Measurements from ENCODE around the gene PILRA. TPM values are rescaled to one million over a fixed set of nuclear protein-coding genes. Genes with fewer than 3 reads are reported as not detected.

The PILRA gene
- total and polyA plus RNA-seq, 2 of the 13 experiments (the other 11 are each of a cell fraction or from before 2014, with no cell fraction given), result 0.13 to 1.3 TPM

GRCh38 chr7:100429637-100430492 lies 56.6 kb downstream of the PILRA start, which contains the start of gene MEPCE (continued):
- TF ChIP-seq SNAPC2 (CRISPR knock-in tag; IDR thresholded peaks at IDR 0.05), result peak; percentile 55; the same call in 1 of the 2 replicates
- TF ChIP-seq ZSCAN9 (CRISPR knock-in tag; IDR thresholded peaks at IDR 0.05; ENCODE audit: borderline replicate concordance), result 0 out of 2 replicates have a peak, but pooled peaks have one; percentile 6
- no peak; the same call in 1 of the 2 replicates for TF ChIP-seq HBP1 (CRISPR knock-in tag; IDR thresholded peaks at IDR 0.05; ENCODE audit: low read depth)
- TF ChIP-seq ZNF710 (CRISPR knock-in tag; IDR thresholded peaks at IDR 0.05; ENCODE audit: borderline replicate concordance), result peak; percentile 61; the same call in 1 of the 2 replicates
- TF ChIP-seq HNRNPH1 (optimal IDR thresholded peaks at IDR 0.05; ENCODE audit: low read depth, low read length), result peak; percentile 5
- TF ChIP-seq HOXA9 (CRISPR knock-in tag; IDR thresholded peaks at IDR 0.05; ENCODE audit: borderline replicate concordance), result no peak
- no peak for TF ChIP-seq HOXA5 (CRISPR knock-in tag; IDR thresholded peaks at IDR 0.05)
- TF ChIP-seq ZNF770 (CRISPR knock-in tag; IDR thresholded peaks at IDR 0.05), result no peak; the same call in 1 of the 2 replicates
- no peak for TF ChIP-seq BHLHE40 (IDR thresholded peaks at IDR 0.05; ENCODE audit: low read length)
- no peak for TF ChIP-seq FOXM1 (CRISPR knock-in tag; IDR thresholded peaks at IDR 0.05)
- no peak for TF ChIP-seq ZNF235 (CRISPR knock-in tag; IDR thresholded peaks at IDR 0.05; ENCODE audit: borderline replicate concordance)
- 0 out of 2 replicates have a peak, but pooled peaks have one; percentile 18 for TF ChIP-seq PRDM15 (CRISPR knock-in tag; IDR thresholded peaks at IDR 0.05)
- TF ChIP-seq ZNF569 (CRISPR knock-in tag; IDR thresholded peaks at IDR 0.05; ENCODE audit: borderline replicate concordance), result no peak
- TF ChIP-seq ZFP90 (CRISPR knock-in tag; IDR thresholded peaks at IDR 0.05; ENCODE audit: borderline replicate concordance), result no peak; the same call in 1 of the 2 replicates
- TF ChIP-seq STAT6 (CRISPR knock-in tag; IDR thresholded peaks at IDR 0.05; ENCODE audit: borderline replicate concordance), result 0 out of 2 replicates have a peak, but pooled peaks have one; percentile 37

Data from HepG2 (cell line).